HG03060 (cell line): ENCODE results near the gene SARS2.

ENCODE experiments used
- ATAC-seq: cut with Tn5 transposase; IDR thresholded peaks from one replicate; pipeline ENCODE4 v1.9.1; 2021; ENCODE audit warnings: low read depth, moderate number of reproducible peaks; ENCODE audit not compliant: unreplicated experiment

The SARS2 gene

DNA sequence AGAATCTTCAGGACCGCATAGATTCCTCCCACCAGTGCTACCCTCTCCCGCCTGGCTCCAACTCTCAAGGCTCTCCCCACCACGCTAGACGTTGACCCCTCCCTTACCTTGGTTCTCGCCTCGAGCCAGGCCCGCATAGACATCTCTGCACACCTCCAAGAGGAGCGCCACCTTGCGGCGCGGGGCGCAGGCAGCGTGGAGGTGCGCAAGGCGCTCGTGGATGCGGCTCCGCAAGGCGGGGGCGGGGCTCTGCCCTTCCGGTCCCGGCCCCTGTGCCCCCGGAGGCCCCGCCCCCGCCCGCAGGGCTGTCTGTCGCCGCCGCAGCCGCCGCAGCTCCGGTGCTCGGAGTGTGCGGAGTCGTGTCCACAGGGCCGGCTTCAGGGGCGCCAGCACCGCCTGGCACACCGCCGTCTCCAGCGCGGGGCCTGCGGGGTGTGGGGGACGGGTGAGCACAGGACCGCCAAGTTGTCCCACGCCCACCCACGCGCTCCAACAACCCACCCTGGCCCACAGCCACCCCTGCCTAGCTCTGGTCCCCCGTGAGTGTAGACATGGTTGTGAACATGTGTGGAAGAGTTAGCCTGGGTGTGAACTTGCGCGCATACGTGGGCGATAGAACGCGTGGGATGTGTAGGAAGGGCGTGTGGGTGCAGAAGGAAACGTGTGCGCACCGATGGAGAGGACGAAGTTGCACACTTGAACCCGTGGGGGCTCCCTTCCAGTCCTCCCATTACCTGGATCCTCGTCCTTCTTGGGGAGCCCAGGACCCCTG lies 60.5 kb downstream of the SARS2 start:
- no peak for ATAC-seq

DNA sequence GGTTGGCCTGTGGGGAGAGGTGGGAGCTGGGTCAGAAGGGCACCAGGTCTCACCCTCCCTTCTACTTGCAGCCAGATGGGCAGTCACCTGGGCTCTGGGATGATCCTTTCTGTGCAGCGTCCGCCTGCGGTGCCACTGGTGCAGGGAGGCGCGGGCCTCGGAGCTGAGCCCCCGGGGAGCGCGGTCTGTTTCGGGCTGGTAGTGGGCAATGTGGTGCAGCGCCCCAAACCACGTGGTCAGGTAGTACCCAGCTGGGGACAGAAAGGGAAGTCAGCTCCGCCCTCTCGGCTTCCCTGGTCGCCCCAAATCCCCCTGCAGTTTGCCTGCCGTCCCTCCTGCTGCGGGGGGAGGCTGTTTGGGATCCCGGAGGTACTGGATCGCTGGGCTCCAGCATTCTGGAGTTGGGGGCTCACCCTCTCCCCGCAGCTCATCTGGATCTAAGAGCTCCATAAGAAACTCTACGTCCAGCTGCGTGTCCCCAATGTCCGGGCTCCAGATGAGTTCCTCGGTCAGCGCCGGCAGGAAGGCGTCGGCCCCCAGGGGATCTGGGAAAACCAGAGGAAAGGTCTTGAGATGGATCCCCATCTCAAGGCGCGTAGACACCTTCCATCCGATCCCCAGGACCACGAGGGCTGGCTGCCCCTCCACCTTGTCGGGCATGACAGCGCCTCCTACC lies 61.3 kb downstream of the SARS2 start:
- no peak for ATAC-seq

- ATAC-seq = no peak
Observed at GRCh38 chr19:38868551-38868950, 62.0 kb downstream of the SARS2 start.

DNA sequence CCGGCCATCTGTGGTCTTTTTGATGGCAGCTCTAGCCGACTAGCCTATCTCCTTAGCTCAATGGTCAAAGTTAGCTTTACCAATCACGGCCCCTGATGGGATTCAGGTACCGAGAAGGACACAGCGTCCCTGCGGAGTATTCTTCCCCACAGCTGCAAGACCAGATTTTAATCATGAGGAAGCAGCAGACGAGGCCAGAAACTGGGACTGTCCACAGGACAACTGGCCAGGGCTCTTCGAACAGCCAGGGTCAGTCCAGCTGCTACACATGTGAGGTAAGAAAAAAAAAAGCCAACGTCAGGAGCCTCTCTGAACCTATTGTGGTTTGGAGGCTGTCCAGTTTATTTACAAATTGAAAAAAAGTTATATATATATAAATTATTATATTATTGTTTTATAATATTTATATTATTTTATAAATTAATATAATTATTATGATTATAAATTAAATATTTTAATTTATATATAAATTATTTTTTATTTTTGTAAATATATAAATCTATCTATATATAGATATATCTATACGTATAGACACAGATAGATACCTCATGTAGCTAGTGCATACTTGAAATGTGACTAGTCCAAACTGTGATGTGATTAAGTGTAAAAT lies 63.3 kb downstream of the SARS2 start:
- ATAC-seq = no peak
